OCI-LY1 (cell line): ENCODE data around the gene DAPL1.

ENCODE experiments used
- H2AFZ ChIP-seq: fragments of 200-600 bp; sonication (generic), shearing (Covaris generic); 2 replicates; pipeline ENCODE4 v1.6.0; 2014; ENCODE audit warnings: antibody characterized with exemption, mild to moderate bottlenecking, low read length
- H3F3A ChIP-seq: fragments of 200-600 bp; sonication (generic), shearing (Covaris generic); 2 replicates; pipeline ENCODE4 v1.6.0; 2014; ENCODE audit warnings: mild to moderate bottlenecking, antibody characterized with exemption, low read length, moderate library complexity; ENCODE audit not compliant: insufficient read depth
- H3K27ac ChIP-seq: fragments of 200-600 bp; sonication (generic); 2 replicates; pipeline ENCODE4 v1.5.1; 2014; ENCODE audit warnings: low read length, mixed run types, mild to moderate bottlenecking, low read depth; ENCODE audit not compliant: poor library complexity, severe bottlenecking
- H3K27me3 ChIP-seq: fragments of 200-600 bp; sonication (generic); 2 replicates; pipeline ENCODE4 v1.6.0; 2014; ENCODE audit warnings: antibody characterized with exemption, mild to moderate bottlenecking, low read length, moderate library complexity; ENCODE audit not compliant: insufficient read depth
- H3K36me3 ChIP-seq: fragments of 200-600 bp; sonication (generic); 2 replicates; pipeline ENCODE4 v1.6.1; 2014; ENCODE audit warnings: mild to moderate bottlenecking, antibody characterized with exemption, low read length, moderate library complexity, mixed read lengths; ENCODE audit not compliant: insufficient read depth
- H3K4me1 ChIP-seq: fragments of 200-600 bp; sonication (generic); 2 replicates; pipeline ENCODE4 v1.5.1; 2014; ENCODE audit warnings: mild to moderate bottlenecking, low read length, moderate library complexity; ENCODE audit not compliant: insufficient read depth, severe bottlenecking
- H3K4me2 ChIP-seq: fragments of 200-600 bp; sonication (generic), shearing (Covaris generic); 2 replicates; pipeline ENCODE4 v1.6.1; 2014; ENCODE audit warnings: low read length
- H3K4me3 ChIP-seq: fragments of 200-600 bp; sonication (generic); 2 replicates; pipeline ENCODE4 v1.5.1; 2014; ENCODE audit warnings: low read length, low read depth, mild to moderate bottlenecking, mixed read lengths; ENCODE audit not compliant: poor library complexity, severe bottlenecking
- H3K79me2 ChIP-seq: fragments of 200-600 bp; shearing (Covaris generic); 2 replicates; pipeline ENCODE4 v1.6.1; 2016; ENCODE audit warnings: mixed run types, low read length, mixed read lengths; ENCODE audit not compliant: insufficient read depth
- H3K9ac ChIP-seq: fragments of 200-600 bp; sonication (generic), shearing (Covaris generic); 2 replicates; pipeline ENCODE4 v1.6.1; 2014; ENCODE audit warnings: mild to moderate bottlenecking, low read length, mixed read lengths
- H3K9me2 ChIP-seq: fragments of 200-600 bp; sonication (generic), shearing (Covaris generic); 2 replicates; pipeline ENCODE4 v1.6.1; 2014; ENCODE audit warnings: low read depth, mild to moderate bottlenecking, low read length, mixed read lengths
- H3K9me3 ChIP-seq: fragments of 200-600 bp; shearing (Covaris generic); 2 replicates; pipeline ENCODE4 v1.6.1; 2014; ENCODE audit warnings: low read length, mixed read lengths
- H4K20me1 ChIP-seq: fragments of 200-600 bp; sonication (generic), shearing (Covaris generic); 2 replicates; pipeline ENCODE4 v1.6.0; 2016; ENCODE audit warnings: mild to moderate bottlenecking, low read length; ENCODE audit not compliant: insufficient read depth
- CTCF ChIP-seq: fragments of 200-600 bp; sonication (generic), shearing (Covaris generic); IDR thresholded peaks from 2 replicates; pipeline ENCODE4 v1.5.1; 2017; ENCODE audit warnings: mild to moderate bottlenecking, antibody characterized with exemption, low read length, moderate library complexity, mixed read lengths
- EZH2 ChIP-seq: fragments of 200-600 bp; sonication (generic), shearing (Covaris generic); IDR thresholded peaks from 2 replicates; pipeline ENCODE4 v1.8.0; 2017; ENCODE audit warnings: borderline replicate concordance, mixed run types, mild to moderate bottlenecking, antibody characterized with exemption, low read length, moderate library complexity, mixed read lengths

The DAPL1 gene

DNA sequence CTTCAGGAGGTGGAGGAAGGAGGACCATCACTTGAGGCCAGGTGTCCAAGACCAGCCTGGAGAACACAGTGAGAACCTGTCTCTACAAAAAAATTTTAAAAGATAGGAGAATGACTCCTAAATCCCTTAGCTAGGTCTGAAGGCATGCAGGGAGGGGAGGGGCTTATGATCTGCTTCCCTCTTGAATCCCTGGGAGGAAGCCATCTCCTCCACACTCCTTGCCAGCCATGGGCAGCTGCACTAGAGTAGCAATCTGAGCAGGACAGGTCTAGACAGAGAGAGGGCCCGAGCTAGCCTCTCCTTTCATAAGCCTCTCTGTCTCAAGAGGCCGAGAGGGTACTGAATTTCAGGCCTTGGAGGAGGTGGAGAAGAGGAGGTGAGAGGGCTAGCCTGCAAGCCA is 42.5 kb downstream of the DAPL1 start:
- Histone ChIP-seq H3K4me1 (no peaks in the 10 kb centered on the region), H3K9ac (no peak overlapping the region), H3K27me3 (no peaks in the 10 kb centered on the region), H3K27ac (no peak overlapping the region), H3K4me2 (no peak overlapping the region), H3F3A (no peaks in the 10 kb centered on the region), H3K9me2 (no peaks in the 10 kb centered on the region), H3K4me3 (no peak overlapping the region), H2AFZ (no peak overlapping the region), H4K20me1 (no peaks in the 10 kb centered on the region), H3K36me3 (no peaks in the 10 kb centered on the region), H3K9me3 (no peaks in the 10 kb centered on the region), H3K79me2 (no peaks in the 10 kb centered on the region)
- TF ChIP-seq CTCF (no peak), EZH2 (no peak)

DNA sequence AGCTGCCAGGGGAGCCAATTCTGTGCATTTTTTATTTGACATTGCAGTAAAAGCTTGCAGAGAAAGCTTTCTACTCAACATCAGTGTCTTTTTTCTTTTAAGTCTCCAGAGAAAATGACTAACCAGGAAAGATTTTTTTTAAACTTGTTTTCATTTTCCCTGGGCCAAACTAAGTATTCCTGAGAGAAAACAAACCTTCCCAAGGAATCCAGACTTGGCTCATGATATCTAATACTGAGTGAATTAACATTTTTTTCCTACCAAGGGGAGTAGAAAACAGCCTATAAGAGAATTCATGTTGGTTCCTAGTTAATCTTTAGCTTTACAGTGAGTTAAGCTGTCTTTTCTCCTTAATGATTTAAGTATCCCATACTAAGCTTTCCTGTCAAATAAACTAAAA is 46.7 kb downstream of the DAPL1 start:
- H4K20me1 ChIP-seq = no peaks in the 10 kb centered on the region
- H2AFZ ChIP-seq = no peak overlapping the region
- TF ChIP-seq CTCF (no peak), EZH2 (no peak)
- no peak overlapping the region for H3K4me2 ChIP-seq
- no peak overlapping the region for H3K27ac ChIP-seq
- H3K9me2 ChIP-seq = no peaks in the 10 kb centered on the region
- no peaks in the 10 kb centered on the region for H3K9me3 ChIP-seq
- no peaks in the 10 kb centered on the region for H3F3A ChIP-seq
- H3K4me3 ChIP-seq = no peak overlapping the region
- no peaks in the 10 kb centered on the region for H3K27me3 ChIP-seq
- no peaks in the 10 kb centered on the region for H3K79me2 ChIP-seq
- no peaks in the 10 kb centered on the region for H3K36me3 ChIP-seq
- no peak overlapping the region for H3K9ac ChIP-seq
- H3K4me1 ChIP-seq = no peaks in the 10 kb centered on the region

DNA sequence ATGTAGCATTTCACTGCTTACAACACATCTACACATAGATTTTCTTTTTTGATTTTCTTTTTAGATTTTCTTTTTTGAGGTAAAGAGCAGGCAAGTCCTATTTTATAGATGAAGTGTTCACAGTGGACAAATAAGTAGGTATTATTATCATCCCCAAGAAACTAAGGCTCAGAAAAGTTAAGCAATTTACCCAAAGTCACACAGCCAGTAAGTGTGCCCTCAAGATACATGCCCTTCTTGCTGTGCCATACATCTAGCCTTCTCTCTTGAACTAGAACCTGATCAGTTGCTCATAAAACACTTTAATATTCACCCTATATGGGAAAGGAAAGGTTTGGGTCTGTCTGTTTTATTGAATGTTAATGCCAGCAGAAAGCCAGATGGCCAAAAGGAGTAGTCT is 50.3 kb downstream of the DAPL1 start:
- no peak for TF ChIP-seq EZH2
- TF ChIP-seq CTCF = no peak
- no peak overlapping the region for H2AFZ ChIP-seq

More for the DNA sequence above, 50.3 kb downstream of the DAPL1 start:
- H3K9me3 ChIP-seq = no peaks in the 10 kb centered on the region
- no peaks in the 10 kb centered on the region for H3K36me3 ChIP-seq
- no peaks in the 10 kb centered on the region for H4K20me1 ChIP-seq
- no peak overlapping the region for H3K4me2 ChIP-seq
- H3K27ac ChIP-seq = no peak overlapping the region
- H3K4me3 ChIP-seq = no peak overlapping the region
- no peaks in the 10 kb centered on the region for H3K4me1 ChIP-seq
- H3K9me2 ChIP-seq = no peaks in the 10 kb centered on the region
- H3F3A ChIP-seq = no peaks in the 10 kb centered on the region
- H3K9ac ChIP-seq = no peak overlapping the region
- no peaks in the 10 kb centered on the region for H3K27me3 ChIP-seq
- no peaks in the 10 kb centered on the region for H3K79me2 ChIP-seq
